ENCODE results near the gene B4GALNT4.
"Not testable (repeated sequence)": the region's sequence is repeated elsewhere in the genome, so short reads cannot be mapped to it uniquely, and the experiment has no call there.

Gene B4GALNT4

GRCh38 chr11:358129-358800 lies 11.0 kb upstream of the B4GALNT4 start:
- no peak for DNase-seq (ENCODE audit: low read depth, low spot score)
- no peak overlapping the region for H3K27ac ChIP-seq

- DNase-seq (ENCODE audit: low read depth, low spot score), result peak; percentile 20
- H3K27ac ChIP-seq, result no peak overlapping the region
These were observed 10.1 kb upstream of the B4GALNT4 start for GRCh38 chr11:359181-359714.

- DNase-seq (ENCODE audit: low read depth, low spot score), result no peak
- H3K27ac ChIP-seq, result no peak overlapping the region
These were observed 8.7 kb upstream of the B4GALNT4 start for GRCh38 chr11:360326-361280.

GRCh38 chr11:362642-363442 lies 6.5 kb upstream of the B4GALNT4 start:
- H3K27ac ChIP-seq, result no peak overlapping the region
- no peak for DNase-seq (ENCODE audit: low read depth, low spot score)

GRCh38 chr11:363443-363805 lies 5.9 kb upstream of the B4GALNT4 start:
- not testable (repeated sequence) for H3K27ac ChIP-seq; DNase-seq (ENCODE audit: low read depth, low spot score)

- peak overlapping the region; percentile 34 for H3K27ac ChIP-seq
- DNase-seq (ENCODE audit: low read depth, low spot score), result peak; percentile 66
These were observed 5.1 kb upstream of the B4GALNT4 start for GRCh38 chr11:363948-364761.

- no peak for DNase-seq (ENCODE audit: low read depth, low spot score)
- no peak overlapping the region for H3K27ac ChIP-seq
These were observed 4.1 kb upstream of the B4GALNT4 start for GRCh38 chr11:364991-365725.

- H3K27ac ChIP-seq, result no peak overlapping the region
These were observed 3.5 kb upstream of the B4GALNT4 start for GRCh38 chr11:365831-366230.

GRCh38 chr11:367956-368413 lies 1.3 kb upstream of the B4GALNT4 start:
- DNase-seq (ENCODE audit: low read depth, low spot score), result no peak
- no peak overlapping the region for H3K27ac ChIP-seq

More at GRCh38 chr11:365831-366230, 3.5 kb upstream of the B4GALNT4 start:
- no peak for DNase-seq (ENCODE audit: low read depth, low spot score)

GRCh38 chr11:368414-369335 lies 624 bp upstream of the B4GALNT4 start:
- DNase-seq (ENCODE audit: low read depth, low spot score), result no peak
- no peak overlapping the region for H3K27ac ChIP-seq

GRCh38 chr11:370070-370941 lies 1.0 kb downstream of the B4GALNT4 start:
- no peak overlapping the region for H3K27ac ChIP-seq
- DNase-seq (ENCODE audit: low read depth, low spot score), result no peak

- no peak overlapping the region for H3K27ac ChIP-seq
- no peak for DNase-seq (ENCODE audit: low read depth, low spot score)
These were observed 1.8 kb downstream of the B4GALNT4 start for GRCh38 chr11:371051-371450.

GRCh38 chr11:371716-372590 lies 2.7 kb downstream of the B4GALNT4 start:
- DNase-seq (ENCODE audit: low read depth, low spot score), result no peak
- H3K27ac ChIP-seq, result no peak overlapping the region

GRCh38 chr11:372809-373715 lies 3.8 kb downstream of the B4GALNT4 start:
- DNase-seq (ENCODE audit: low read depth, low spot score), result no peak
- H3K27ac ChIP-seq, result no peak overlapping the region

All from epithelial cell of prostate (primary cell).